HL-60 (cell line): ENCODE measurements around the gene TMEM40.

Experiments
- DNase-seq, 2 experiments: peaks; one replicate each; pipeline ENCODE4 v3.0.0-alpha.2; 2010 to 2020; ENCODE audit warnings: low read depth in 1 of 2, low spot score in 1 of 2
- H3K27ac ChIP-seq: fragments of 250-450 bp; sonication (Bioruptor Pico); replicated peaks from 2 replicates; pipeline ENCODE4 v1.5.1; 2020; ENCODE audit warnings: mild to moderate bottlenecking, moderate library complexity
- H3K27me3 ChIP-seq: fragments of 250-450 bp; sonication (Bioruptor Pico); 2 replicates; pipeline ENCODE4 v1.5.1; 2021; ENCODE audit warnings: mild to moderate bottlenecking, moderate library complexity; ENCODE audit not compliant: insufficient read depth, poor library complexity, severe bottlenecking
- H3K4me3 ChIP-seq: replicated peaks from 2 replicates; pipeline ENCODE4 v1.5.1; 2011; ENCODE audit warnings: mild to moderate bottlenecking, control low read depth, low read length; ENCODE audit not compliant: insufficient read depth
- GABPA ChIP-seq: IDR thresholded peaks from 2 replicates; pipeline ENCODE4 v1.6.1; 2012; ENCODE audit warnings: low read depth
- POLR2AphosphoS5 ChIP-seq: IDR thresholded peaks from 2 replicates; pipeline ENCODE4 v1.6.1; 2012; ENCODE audit warnings: low read depth
- SPI1 ChIP-seq: IDR thresholded peaks from 2 replicates; pipeline ENCODE4 v1.6.1; 2012; ENCODE audit warnings: low read depth, mild to moderate bottlenecking, borderline replicate concordance
- TF ChIP-seq, protein P1 (sequence below): IDR thresholded peaks from one replicate; pipeline ENCODE4 v1.5.1; 2011; ENCODE audit warnings: low read length, control low read depth, inconsistent platforms; ENCODE audit not compliant: insufficient read depth
- TF ChIP-seq, protein P2 (sequence below): IDR thresholded peaks from 2 replicates; pipeline ENCODE4 v1.6.1; 2012; ENCODE audit warnings: low read depth; ENCODE audit not compliant: insufficient replicate concordance

The TMEM40 gene

DNA sequence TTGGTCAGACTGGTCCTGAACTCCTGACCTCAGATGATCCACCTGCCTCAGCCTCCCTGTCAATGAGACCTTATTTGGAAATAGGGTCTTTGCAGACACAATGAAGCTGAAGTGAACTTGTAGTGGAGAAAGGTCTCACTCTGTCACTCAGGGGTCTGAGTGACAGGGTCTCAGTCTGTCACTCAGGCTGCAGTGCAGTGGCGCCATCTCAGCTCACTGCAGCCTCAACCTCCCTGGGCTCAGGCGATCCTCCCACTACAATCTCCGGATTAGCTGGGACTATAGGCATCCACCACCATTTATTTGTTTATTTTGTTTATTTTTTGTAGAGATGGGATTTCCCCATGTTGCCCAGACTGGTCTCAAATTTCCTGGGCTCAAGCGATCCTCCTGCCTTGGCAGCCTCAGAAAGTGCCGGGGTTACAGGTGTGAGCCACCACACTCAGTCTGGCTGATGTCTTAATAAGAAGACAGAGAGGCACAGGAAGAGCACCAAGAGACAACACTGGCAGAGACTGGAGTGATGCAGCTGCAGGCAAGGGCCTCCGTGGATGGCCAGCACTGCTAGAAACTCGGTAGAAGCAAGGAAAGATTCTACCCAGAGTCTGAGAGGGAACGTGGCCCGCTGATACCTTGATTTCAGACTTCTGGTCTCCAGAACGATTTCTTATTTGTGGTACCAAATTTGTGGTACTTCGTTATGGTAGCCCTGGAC is 68.9 kb downstream of the TMEM40 start:
- H3K4me3 ChIP-seq, result no peak overlapping the region
- no peak overlapping the region for H3K27ac ChIP-seq
- H3K27me3 ChIP-seq, result no peaks in the 10 kb centered on the region
- TF ChIP-seq SPI1, result no peak
- TF ChIP-seq, protein P1, sequence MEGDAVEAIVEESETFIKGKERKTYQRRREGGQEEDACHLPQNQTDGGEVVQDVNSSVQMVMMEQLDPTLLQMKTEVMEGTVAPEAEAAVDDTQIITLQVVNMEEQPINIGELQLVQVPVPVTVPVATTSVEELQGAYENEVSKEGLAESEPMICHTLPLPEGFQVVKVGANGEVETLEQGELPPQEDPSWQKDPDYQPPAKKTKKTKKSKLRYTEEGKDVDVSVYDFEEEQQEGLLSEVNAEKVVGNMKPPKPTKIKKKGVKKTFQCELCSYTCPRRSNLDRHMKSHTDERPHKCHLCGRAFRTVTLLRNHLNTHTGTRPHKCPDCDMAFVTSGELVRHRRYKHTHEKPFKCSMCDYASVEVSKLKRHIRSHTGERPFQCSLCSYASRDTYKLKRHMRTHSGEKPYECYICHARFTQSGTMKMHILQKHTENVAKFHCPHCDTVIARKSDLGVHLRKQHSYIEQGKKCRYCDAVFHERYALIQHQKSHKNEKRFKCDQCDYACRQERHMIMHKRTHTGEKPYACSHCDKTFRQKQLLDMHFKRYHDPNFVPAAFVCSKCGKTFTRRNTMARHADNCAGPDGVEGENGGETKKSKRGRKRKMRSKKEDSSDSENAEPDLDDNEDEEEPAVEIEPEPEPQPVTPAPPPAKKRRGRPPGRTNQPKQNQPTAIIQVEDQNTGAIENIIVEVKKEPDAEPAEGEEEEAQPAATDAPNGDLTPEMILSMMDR, result no peak
- TF ChIP-seq POLR2AphosphoS5, result no peak
- TF ChIP-seq GABPA, result no peak
- TF ChIP-seq, protein P2, sequence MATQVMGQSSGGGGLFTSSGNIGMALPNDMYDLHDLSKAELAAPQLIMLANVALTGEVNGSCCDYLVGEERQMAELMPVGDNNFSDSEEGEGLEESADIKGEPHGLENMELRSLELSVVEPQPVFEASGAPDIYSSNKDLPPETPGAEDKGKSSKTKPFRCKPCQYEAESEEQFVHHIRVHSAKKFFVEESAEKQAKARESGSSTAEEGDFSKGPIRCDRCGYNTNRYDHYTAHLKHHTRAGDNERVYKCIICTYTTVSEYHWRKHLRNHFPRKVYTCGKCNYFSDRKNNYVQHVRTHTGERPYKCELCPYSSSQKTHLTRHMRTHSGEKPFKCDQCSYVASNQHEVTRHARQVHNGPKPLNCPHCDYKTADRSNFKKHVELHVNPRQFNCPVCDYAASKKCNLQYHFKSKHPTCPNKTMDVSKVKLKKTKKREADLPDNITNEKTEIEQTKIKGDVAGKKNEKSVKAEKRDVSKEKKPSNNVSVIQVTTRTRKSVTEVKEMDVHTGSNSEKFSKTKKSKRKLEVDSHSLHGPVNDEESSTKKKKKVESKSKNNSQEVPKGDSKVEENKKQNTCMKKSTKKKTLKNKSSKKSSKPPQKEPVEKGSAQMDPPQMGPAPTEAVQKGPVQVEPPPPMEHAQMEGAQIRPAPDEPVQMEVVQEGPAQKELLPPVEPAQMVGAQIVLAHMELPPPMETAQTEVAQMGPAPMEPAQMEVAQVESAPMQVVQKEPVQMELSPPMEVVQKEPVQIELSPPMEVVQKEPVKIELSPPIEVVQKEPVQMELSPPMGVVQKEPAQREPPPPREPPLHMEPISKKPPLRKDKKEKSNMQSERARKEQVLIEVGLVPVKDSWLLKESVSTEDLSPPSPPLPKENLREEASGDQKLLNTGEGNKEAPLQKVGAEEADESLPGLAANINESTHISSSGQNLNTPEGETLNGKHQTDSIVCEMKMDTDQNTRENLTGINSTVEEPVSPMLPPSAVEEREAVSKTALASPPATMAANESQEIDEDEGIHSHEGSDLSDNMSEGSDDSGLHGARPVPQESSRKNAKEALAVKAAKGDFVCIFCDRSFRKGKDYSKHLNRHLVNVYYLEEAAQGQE, result no peak
- DNase-seq, result no peak

DNA sequence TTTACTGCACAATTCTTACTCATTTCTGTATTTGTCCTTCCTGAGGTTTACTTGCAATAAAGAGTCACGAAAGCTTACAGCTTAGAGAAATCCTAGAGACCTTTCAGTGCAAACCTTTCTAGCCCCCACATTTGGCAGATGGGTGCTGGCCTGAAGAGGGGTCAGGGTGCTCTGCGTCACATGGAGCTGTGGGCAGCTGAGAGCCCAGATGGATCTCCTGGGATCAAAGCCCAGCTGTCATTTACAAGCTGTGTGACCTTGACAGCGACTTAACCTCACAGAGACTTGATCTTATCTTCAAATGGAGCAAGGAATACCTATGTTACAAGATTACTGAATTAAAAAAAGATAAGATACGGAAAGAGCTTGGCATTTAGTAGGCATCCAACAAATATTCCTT is 71.1 kb downstream of the TMEM40 start:
- H3K27ac ChIP-seq, result no peak overlapping the region
- TF ChIP-seq, protein P2, result no peak
- no peak for TF ChIP-seq SPI1
- no peak for DNase-seq
- H3K4me3 ChIP-seq, result no peak overlapping the region
- no peaks in the 10 kb centered on the region for H3K27me3 ChIP-seq

DNA sequence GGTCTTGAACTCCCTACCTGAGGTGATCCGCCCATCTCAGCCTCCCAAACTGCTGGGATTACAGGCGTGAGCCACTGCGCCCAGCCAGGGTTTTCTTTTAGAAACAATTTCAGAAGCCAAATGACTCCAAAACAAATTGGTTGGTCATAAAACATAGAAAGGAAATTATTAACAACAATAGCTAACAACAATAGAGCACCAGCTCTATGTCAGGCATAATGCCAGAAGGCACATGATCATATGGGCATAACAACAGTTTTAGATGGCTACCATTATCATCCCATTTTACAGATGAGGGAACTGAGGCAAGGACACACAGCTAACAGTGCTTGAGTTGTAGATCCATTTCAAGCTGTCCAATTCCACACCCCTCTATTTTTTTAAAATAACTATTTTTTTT is 73.0 kb downstream of the TMEM40 start:
- no peaks in the 10 kb centered on the region for H3K27me3 ChIP-seq
- no peak overlapping the region for H3K4me3 ChIP-seq
- TF ChIP-seq, protein P2, result no peak
- no peak for TF ChIP-seq POLR2AphosphoS5
- no peak for DNase-seq
- no peak overlapping the region for H3K27ac ChIP-seq
